CD4-positive, alpha-beta T cell treated with Interleukin-10 for 1 hour (primary cell): ENCODE data around the gene C14orf39.
"Not testable (repeated sequence)": the region's sequence is repeated elsewhere in the genome, so short reads cannot be mapped to it uniquely, and the experiment has no call there.

Source experiments
- DNase-seq: peaks from one replicate; pipeline ENCODE4 v3.0.0-alpha.2; 2020

Gene C14orf39

GRCh38 chr14:60488175-60488574 is 2.3 kb upstream of the C14orf39 start:
- no peak for DNase-seq

GRCh38 chr14:60487211-60487610 is 1.3 kb upstream of the C14orf39 start:
- DNase-seq: no peak

- DNase-seq: no peak
These were observed 736 bp downstream of the C14orf39 start for GRCh38 chr14:60485057-60485597.

GRCh38 chr14:60482743-60483142 is 3.1 kb downstream of the C14orf39 start:
- no peak for DNase-seq

- DNase-seq: not testable (repeated sequence)
These were observed 5.6 kb downstream of the C14orf39 start for GRCh38 chr14:60480248-60480647.

- no peak for DNase-seq
These were observed 30.0 kb downstream of the C14orf39 start for GRCh38 chr14:60455875-60456274.

- DNase-seq: no peak
These were observed 55.6 kb downstream of the C14orf39 start for GRCh38 chr14:60430276-60430675.

GRCh38 chr14:60420050-60420449 is 65.8 kb downstream of the C14orf39 start:
- no peak for DNase-seq

GRCh38 chr14:60397550-60397949 is 88.3 kb downstream of the C14orf39 start:
- DNase-seq: not testable (repeated sequence)

- DNase-seq: no peak
These were observed 89.0 kb downstream of the C14orf39 start for GRCh38 chr14:60396718-60397343.
